WERI-Rb-1 (cell line): ENCODE results near the gene FLYWCH1.

ENCODE experiments used
- DNase-seq: peaks from one replicate; pipeline ENCODE4 v3.0.0-alpha.2; 2020
- H3K27ac ChIP-seq: fragments of 250-450 bp; sonication (Bioruptor Pico); 2 replicates; pipeline ENCODE4 v1.5.1; 2020; ENCODE audit warnings: mild to moderate bottlenecking, moderate library complexity
- H3K27me3 ChIP-seq: fragments of 250-450 bp; sonication (Bioruptor Pico); 2 replicates; pipeline ENCODE4 v1.5.1; 2021; ENCODE audit warnings: mild to moderate bottlenecking, low read depth, moderate library complexity; ENCODE audit not compliant: insufficient read depth, severe bottlenecking
- H3K36me3 ChIP-seq: fragments of 250-450 bp; sonication (Bioruptor Pico); 2 replicates; pipeline ENCODE4 v1.5.1; 2020; ENCODE audit warnings: mild to moderate bottlenecking, moderate library complexity
- H3K4me3 ChIP-seq: 2 replicates; pipeline ENCODE4 v1.5.1; 2011; ENCODE audit warnings: low read depth, mild to moderate bottlenecking, control low read depth, low read length
- H3K9me3 ChIP-seq: fragments of 250-450 bp; sonication (Bioruptor Pico); 2 replicates; pipeline ENCODE4 v1.5.1; 2021; ENCODE audit warnings: mild to moderate bottlenecking, moderate library complexity; ENCODE audit not compliant: severe bottlenecking
- CTCF ChIP-seq: IDR thresholded peaks from 2 replicates; pipeline ENCODE4 v1.5.1; 2011; ENCODE audit warnings: low read depth, mild to moderate bottlenecking, control low read depth, inconsistent platforms, low read length

The FLYWCH1 gene

GRCh38 chr16:2985462-2985861 lies 73.7 kb downstream of the FLYWCH1 start:
- no peak for DNase-seq
- TF ChIP-seq CTCF = no peak
- no peak overlapping the region for H3K4me3 ChIP-seq
- H3K27me3 ChIP-seq = no peaks in the 10 kb centered on the region
- H3K36me3 ChIP-seq = no peaks in the 10 kb centered on the region
- H3K27ac ChIP-seq = no peak overlapping the region
- H3K9me3 ChIP-seq = no peaks in the 10 kb centered on the region

GRCh38 chr16:2985893-2986355 lies 74.2 kb downstream of the FLYWCH1 start:
- Histone ChIP-seq H3K9me3 (no peaks in the 10 kb centered on the region), H3K27me3 (no peaks in the 10 kb centered on the region), H3K36me3 (no peaks in the 10 kb centered on the region), H3K27ac (peak overlapping the region; percentile 24; the same call in 1 of the 2 replicates), H3K4me3 (no peak overlapping the region)
- no peak for DNase-seq
- no peak for TF ChIP-seq CTCF

GRCh38 chr16:2986623-2987188 lies 75.0 kb downstream of the FLYWCH1 start:
- H3K27ac ChIP-seq = no peak overlapping the region
- no peak for DNase-seq

GRCh38 chr16:2987286-2987685 lies 75.6 kb downstream of the FLYWCH1 start:
- H3K27ac ChIP-seq = no peak overlapping the region
- H3K27me3 ChIP-seq = no peaks in the 10 kb centered on the region
- no peak overlapping the region for H3K4me3 ChIP-seq
- no peak for DNase-seq
- TF ChIP-seq CTCF = no peak
- H3K9me3 ChIP-seq = no peaks in the 10 kb centered on the region
- H3K36me3 ChIP-seq = no peaks in the 10 kb centered on the region

More at GRCh38 chr16:2986623-2987188, 75.0 kb downstream of the FLYWCH1 start:
- Histone ChIP-seq H3K9me3 (no peaks in the 10 kb centered on the region), H3K27me3 (no peaks in the 10 kb centered on the region), H3K36me3 (no peaks in the 10 kb centered on the region), H3K4me3 (no peak overlapping the region)
- TF ChIP-seq CTCF = no peak

- no peak for DNase-seq
- peak overlapping the region; percentile 14; the same call in 1 of the 2 replicates for H3K27ac ChIP-seq
- TF ChIP-seq CTCF = no peak
- H3K9me3 ChIP-seq = no peaks in the 10 kb centered on the region
- no peaks in the 10 kb centered on the region for H3K36me3 ChIP-seq
- H3K27me3 ChIP-seq = no peaks in the 10 kb centered on the region
- H3K4me3 ChIP-seq = no peak overlapping the region
These were observed 76.1 kb downstream of the FLYWCH1 start for GRCh38 chr16:2987833-2988232.

- no peak for DNase-seq
- no peak for TF ChIP-seq CTCF
- no peaks in the 10 kb centered on the region for H3K9me3 ChIP-seq
- no peaks in the 10 kb centered on the region for H3K27me3 ChIP-seq
- H3K4me3 ChIP-seq = no peak overlapping the region
- no peak overlapping the region; the same call in 1 of the 2 replicates for H3K27ac ChIP-seq
- H3K36me3 ChIP-seq = no peaks in the 10 kb centered on the region
These were observed 76.9 kb downstream of the FLYWCH1 start for GRCh38 chr16:2988590-2989099.
